ENCODE results near the gene RNF187.

RNF187 gene

GRCh38 chr1:228538831-228539230 lies 51.6 kb downstream of the RNF187 start:
- DNase-seq (ENCODE audit: low read depth): no peak
- TF ChIP-seq CTCF (IDR thresholded peaks at IDR 0.05; ENCODE audit: control insufficient read depth, extremely low read depth, insufficient read depth): no peak
- H3K4me3 ChIP-seq (ENCODE audit: low read depth, low read length): no peak overlapping the region

GRCh38 chr1:228540161-228540917 lies 53.2 kb downstream of the RNF187 start:
- DNase-seq (ENCODE audit: low read depth): no peak
- no peak overlapping the region for H3K4me3 ChIP-seq (ENCODE audit: low read depth, low read length)
- TF ChIP-seq CTCF (IDR thresholded peaks at IDR 0.05; ENCODE audit: control insufficient read depth, extremely low read depth, insufficient read depth): no peak

GRCh38 chr1:228541725-228542124 lies 54.5 kb downstream of the RNF187 start:
- TF ChIP-seq CTCF (IDR thresholded peaks at IDR 0.05; ENCODE audit: control insufficient read depth, extremely low read depth, insufficient read depth): no peak
- DNase-seq (ENCODE audit: low read depth): no peak
- no peak overlapping the region for H3K4me3 ChIP-seq (ENCODE audit: low read depth, low read length)

- no peak for DNase-seq (ENCODE audit: low read depth)
- TF ChIP-seq CTCF (IDR thresholded peaks at IDR 0.05; ENCODE audit: control insufficient read depth, extremely low read depth, insufficient read depth): no peak
- no peak overlapping the region for H3K4me3 ChIP-seq (ENCODE audit: low read depth, low read length)
Observed at GRCh38 chr1:228542376-228542775, 55.2 kb downstream of the RNF187 start.

- DNase-seq (ENCODE audit: low read depth): no peak
- no peak for TF ChIP-seq CTCF (IDR thresholded peaks at IDR 0.05; ENCODE audit: control insufficient read depth, extremely low read depth, insufficient read depth)
- H3K4me3 ChIP-seq (ENCODE audit: low read depth, low read length): no peak overlapping the region
Observed at GRCh38 chr1:228542981-228543380, 55.8 kb downstream of the RNF187 start.

GRCh38 chr1:228543396-228543795 lies 56.2 kb downstream of the RNF187 start:
- no peak overlapping the region for H3K4me3 ChIP-seq (ENCODE audit: low read depth, low read length)
- DNase-seq (ENCODE audit: low read depth): no peak
- TF ChIP-seq CTCF (IDR thresholded peaks at IDR 0.05; ENCODE audit: control insufficient read depth, extremely low read depth, insufficient read depth): no peak
